Measurements from ENCODE around the gene DACT2. TPM values are rescaled to one million over a fixed set of nuclear protein-coding genes. Genes with fewer than 3 reads are reported as not detected.

DACT2 gene
- total RNA-seq, 1 donor from 2014 or later = 17.4 TPM

GRCh38 chr6:168258795-168259194, 60.8 kb downstream of the DACT2 start:
- H3K36me3 Mint-ChIP-seq = no peaks in the 10 kb centered on the region
- no peak for TF ChIP-seq CTCF (conservative IDR thresholded peaks at IDR 0.05)
- no peak overlapping the region for H3K4me3 Mint-ChIP-seq
- H3K4me1 Mint-ChIP-seq (ENCODE audit: unreplicated experiment) = peaks cover 23% of the 10 kb centered on the region
- H3K27ac Mint-ChIP-seq = no peak overlapping the region
- peaks cover 7% of the 10 kb centered on the region for H3K9me3 Mint-ChIP-seq
- no peak for DNase-seq (ENCODE audit: extremely low spot score, unreplicated experiment)
- H3K27me3 Mint-ChIP-seq = peaks cover 11% of the 10 kb centered on the region

GRCh38 chr6:168256940-168257339, 62.6 kb downstream of the DACT2 start:
- H3K36me3 Mint-ChIP-seq = no peaks in the 10 kb centered on the region
- peaks cover 25% of the 10 kb centered on the region for H3K4me1 Mint-ChIP-seq (ENCODE audit: unreplicated experiment)
- peaks cover 11% of the 10 kb centered on the region for H3K27me3 Mint-ChIP-seq
- no peak overlapping the region for H3K27ac Mint-ChIP-seq
- peaks cover 7% of the 10 kb centered on the region for H3K9me3 Mint-ChIP-seq
- no peak for TF ChIP-seq CTCF (conservative IDR thresholded peaks at IDR 0.05)
- no peak for DNase-seq (ENCODE audit: extremely low spot score, unreplicated experiment)
- no peak overlapping the region for H3K4me3 Mint-ChIP-seq

Other genes starting within 250 kb of the DACT2 start
- 0.17 and 0.33 TPM in 2 replicates for gene FRMD1, start 240.6 kb downstream of the DACT2 start, total RNA-seq (ENCODE audit: low replicate concordance)
- gene SMOC2, start 121.4 kb upstream of the DACT2 start, total RNA-seq (ENCODE audit: low replicate concordance) = 4.2 and 18.9 TPM in 2 replicates

Data from type B pancreatic cell (in vitro differentiated cells).